Amniotic stem cell (primary cell): ENCODE measurements around the gene VPS37C.
"Not testable (repeated sequence)": the region's sequence is repeated elsewhere in the genome, so short reads cannot be mapped to it uniquely, and the experiment has no call there.

Experiments used
- DNase-seq: peaks from one replicate; lab custom pipeline; 2025; lab: John Stamatoyannopoulos, UW

VPS37C gene

GRCh38 chr11:61161190-61162091 is at the start of gene VPS37C:
Gene VPS37C (minus strand): TSS chr11:61161426. CDS start chr11:61138829, 22,597 bp downstream.
- peak; percentile 77 for DNase-seq

- not testable (repeated sequence) for DNase-seq
These were observed 49.4 kb upstream of the VPS37C start for GRCh38 chr11:61210629-61211028.

- DNase-seq, result not testable (repeated sequence)
These were observed 46.5 kb upstream of the VPS37C start for GRCh38 chr11:61207636-61208310.

- not testable (repeated sequence) for DNase-seq
These were observed 43.4 kb upstream of the VPS37C start for GRCh38 chr11:61204502-61205059.

GRCh38 chr11:61203873-61204272 is 42.6 kb upstream of the VPS37C start:
- DNase-seq, result not testable (repeated sequence)

DNA sequence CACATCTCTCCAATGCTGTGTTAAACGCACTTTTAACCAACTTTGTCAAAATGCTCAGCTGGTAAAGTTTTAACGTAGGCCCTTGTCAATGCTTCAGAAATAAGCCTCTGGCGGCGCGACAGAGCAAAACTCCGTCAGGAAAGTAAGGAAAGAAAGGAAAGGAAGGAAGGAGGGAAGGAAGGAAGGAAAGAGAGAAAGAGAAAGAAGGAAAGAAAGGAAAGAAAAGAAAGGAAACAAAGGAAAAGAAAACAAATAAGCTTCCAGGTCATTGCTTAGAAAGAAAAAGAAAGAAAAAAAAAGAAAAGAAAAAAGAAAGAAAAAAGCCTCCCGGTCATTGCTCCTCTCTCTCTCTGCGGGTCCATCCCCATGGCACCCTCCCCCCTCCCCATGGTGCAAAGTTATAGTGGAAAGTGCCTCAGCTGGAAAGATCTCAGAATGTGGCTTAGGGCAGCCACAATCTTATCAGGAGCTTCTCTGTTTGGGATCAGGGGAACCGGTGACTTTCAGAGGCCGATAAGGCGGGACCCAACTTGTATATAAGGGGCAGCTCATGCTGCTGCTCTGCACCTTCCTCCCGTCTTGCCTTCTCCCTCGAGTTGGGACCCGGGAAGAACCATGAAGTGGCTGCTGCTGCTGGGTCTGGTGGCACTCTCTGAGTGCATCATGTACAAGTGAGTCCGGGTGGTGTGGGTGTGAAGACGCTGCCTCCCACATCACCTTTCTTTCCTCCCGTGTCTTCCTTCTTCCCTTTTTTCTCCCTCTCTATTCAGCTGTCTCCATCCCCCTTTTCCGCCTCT is 41.9 kb upstream of the VPS37C start, which contains the start of gene PGA3:
PGA3 (plus strand) TSS at position 566 of the 797 bp plus-strand sequence; CDS start at position 616, 50 bp downstream.
- not testable (repeated sequence) for DNase-seq

DNA sequence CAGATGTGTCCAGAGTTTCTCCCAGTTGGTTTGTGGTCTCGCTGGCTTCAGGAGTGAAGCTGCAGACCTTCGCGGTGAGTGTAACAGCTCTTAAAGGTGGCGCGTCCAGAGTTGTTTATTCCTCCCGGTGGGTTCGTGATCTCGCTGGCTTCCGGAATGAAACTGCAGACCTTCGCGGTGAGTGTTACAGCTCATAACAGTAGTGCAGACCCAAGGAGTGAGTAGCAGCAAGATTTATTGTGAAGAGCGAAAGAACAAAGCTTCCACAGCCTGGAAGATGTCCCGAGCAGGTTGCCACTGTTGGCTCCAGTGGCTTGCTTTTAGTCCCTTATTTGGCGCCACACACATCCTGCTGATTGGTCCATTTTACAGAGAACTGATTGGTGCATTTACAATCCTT is 40.2 kb upstream of the VPS37C start:
- no peak for DNase-seq

DNA sequence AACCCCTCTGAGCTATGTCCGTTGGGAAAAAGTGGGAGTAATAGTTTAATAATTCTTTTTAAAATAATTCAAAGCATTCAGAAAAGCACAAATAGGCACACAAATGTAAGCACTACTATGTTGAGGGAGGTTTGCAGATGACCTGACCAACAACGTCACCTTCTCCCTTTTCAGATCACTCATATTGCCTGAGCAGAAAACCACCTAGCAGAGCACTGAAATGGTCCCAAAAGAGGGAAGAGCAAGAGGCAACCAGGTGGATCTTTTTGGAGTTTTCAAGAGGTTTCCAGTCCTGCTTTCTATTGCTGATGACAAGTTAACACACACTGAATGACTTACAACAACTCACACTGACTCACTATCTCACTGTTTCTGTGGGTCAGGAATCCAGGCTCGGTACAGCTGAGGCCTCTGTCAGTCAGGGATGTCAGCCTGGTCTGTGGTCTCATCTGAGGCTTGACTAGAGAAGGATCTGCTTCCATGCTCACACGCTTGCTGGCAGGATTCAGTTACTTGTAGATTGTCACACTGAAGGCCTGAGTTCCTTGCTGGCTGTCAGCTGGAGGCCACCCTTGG is 37.8 kb upstream of the VPS37C start:
- DNase-seq, result no peak

GRCh38 chr11:61198361-61198760 is 37.1 kb upstream of the VPS37C start:
- no peak for DNase-seq

DNA sequence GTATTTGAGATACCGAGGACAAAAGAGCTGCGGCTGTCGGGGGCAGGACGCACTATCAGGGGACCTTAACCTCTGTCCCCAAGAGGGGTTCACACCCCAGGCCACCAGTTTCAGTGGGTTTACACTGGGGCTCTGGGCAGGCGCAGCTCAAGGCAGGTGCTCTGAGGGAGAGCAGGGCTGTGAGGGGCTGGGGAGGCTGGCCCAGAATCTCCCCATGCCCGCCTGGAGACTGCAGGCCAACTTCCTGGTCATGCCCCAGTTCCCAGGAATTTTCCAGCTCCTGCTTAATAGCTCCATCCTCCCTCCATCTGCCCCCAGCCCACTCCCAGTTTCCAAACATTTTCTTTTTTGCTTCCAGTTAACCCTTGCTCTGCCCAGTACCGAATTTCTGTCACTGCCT is 34.5 kb upstream of the VPS37C start:
- no peak for DNase-seq

DNA sequence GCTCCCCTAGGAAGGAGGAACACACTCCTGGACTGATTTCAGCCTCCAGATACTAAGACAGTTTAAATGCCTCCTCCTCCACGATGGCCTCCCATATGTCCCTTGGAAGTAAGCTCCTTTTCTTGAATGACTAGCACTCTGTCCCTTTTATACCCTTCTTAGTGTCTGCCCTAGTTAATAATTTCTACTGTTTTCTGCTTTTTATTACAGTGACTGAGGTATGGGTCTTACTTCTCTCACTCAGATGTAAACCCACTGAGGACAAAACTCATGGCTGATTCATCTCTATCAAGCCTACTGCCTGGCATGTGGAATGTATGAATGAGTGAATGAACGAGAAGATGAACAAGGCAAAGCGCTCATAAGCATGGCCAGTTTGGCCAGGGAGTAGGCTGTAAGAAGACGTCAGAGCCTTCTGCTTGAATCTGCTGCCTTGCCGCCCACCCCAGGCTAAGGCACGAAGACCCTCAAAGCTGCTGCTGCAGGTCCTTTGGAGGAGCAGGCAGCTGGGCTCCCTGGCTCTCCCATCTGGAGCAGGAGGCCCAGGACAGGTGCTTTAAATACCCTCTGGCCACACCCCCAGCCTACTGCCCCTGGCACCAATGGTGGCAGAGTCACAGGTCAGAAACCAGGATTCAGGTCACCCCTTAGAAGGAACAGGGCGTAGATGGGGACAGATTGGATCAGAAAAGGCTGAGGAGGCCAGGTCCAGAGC is 33.9 kb upstream of the VPS37C start:
- no peak for DNase-seq

DNA sequence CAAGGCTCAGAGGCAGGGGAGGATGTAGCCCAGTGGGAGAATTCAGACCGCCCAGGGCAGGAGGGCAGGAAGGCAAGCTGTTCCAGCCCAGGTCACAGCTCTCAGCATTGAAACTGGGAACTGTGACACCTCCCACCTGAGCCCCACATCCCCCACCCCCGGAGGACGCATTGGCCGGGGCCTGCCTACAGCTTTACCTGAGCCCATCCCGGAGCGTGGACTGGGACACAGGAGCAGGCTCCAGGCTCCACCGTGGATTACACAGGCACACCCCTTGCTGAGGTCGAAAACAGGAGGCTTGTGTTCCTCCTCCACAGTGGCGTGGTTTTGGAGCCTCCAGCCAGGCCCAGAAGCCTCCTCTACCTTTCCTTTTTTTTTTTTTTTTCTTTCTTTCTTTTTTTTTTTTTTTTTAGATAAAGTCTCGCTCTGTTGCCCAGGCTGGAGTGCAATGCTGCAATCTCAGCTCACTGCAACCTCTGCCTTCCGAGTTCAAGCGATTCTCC is 33.0 kb upstream of the VPS37C start:
- DNase-seq, result no peak

DNA sequence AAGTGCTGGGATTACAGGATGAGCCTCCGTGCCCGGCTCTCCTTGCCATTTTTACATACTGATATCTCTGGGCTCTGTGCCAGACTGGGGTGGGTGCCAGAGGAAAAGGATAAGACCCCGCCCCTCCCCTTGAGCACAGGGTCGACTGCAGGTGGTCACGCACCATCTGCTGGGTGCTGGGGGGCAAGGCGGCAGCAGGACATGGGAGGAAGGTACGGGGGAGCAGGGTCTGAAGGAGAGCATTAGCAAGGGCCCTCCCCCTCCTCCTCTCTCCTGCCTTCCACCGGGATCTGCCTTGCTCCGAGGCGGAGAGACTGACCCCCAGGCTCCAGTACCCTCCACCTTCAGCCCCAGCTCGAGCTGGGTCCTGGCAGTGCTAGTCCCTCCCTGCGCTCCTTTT is 32.4 kb upstream of the VPS37C start:
- DNase-seq, result no peak

- DNase-seq, result no peak
These were observed 28.7 kb upstream of the VPS37C start for GRCh38 chr11:61189933-61190332.

- DNase-seq, result peak; percentile 36
These were observed 26.4 kb upstream of the VPS37C start for GRCh38 chr11:61187505-61188130.

DNA sequence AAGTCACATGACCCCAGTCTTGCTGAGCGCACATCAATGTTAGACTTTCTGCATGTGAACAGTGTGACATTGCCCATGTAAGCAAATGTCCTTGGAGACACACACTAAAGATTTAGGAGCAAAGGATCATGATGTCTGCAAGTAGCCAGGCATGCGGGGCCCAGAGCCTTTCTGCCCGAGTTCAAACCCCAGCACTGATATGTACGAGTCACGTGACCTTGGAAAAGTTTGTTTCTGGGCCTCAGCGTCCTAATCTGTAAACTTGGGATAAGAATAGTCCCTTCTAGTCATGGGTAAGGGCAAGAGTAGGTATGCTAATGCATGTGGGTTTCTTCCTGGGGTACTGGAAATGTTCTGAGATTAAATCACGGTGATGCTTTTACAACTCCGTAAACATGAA is 25.3 kb upstream of the VPS37C start:
- no peak for DNase-seq

GRCh38 chr11:61183645-61184044 is 22.4 kb upstream of the VPS37C start:
- no peak for DNase-seq

GRCh38 chr11:61181489-61181888 is 20.3 kb upstream of the VPS37C start:
- no peak for DNase-seq

GRCh38 chr11:61180205-61180604 is 19.0 kb upstream of the VPS37C start:
- DNase-seq, result not testable (repeated sequence)

GRCh38 chr11:61176446-61176845 is 15.2 kb upstream of the VPS37C start:
- no peak for DNase-seq
